Smooth muscle cell (in vitro differentiated cells): ENCODE results near the gene MYOT. TPM values are rescaled to one million over a fixed set of nuclear protein-coding genes. Genes with fewer than 3 reads are reported as not detected.

ENCODE experiments used
- DNase-seq: peaks from one replicate; lab custom pipeline; 2025; ENCODE audit not compliant: unreplicated experiment; lab: John Stamatoyannopoulos, UW
- H2AFZ ChIP-seq: fragments of 200-600 bp; sonication (generic); 2 replicates; pipeline ENCODE4 v1.6.0; 2016; ENCODE audit warnings: antibody characterized with exemption, low read depth, mild to moderate bottlenecking
- H3F3A ChIP-seq: fragments of 200-600 bp; sonication (generic); 2 replicates; pipeline ENCODE4 v1.6.0; 2017; ENCODE audit warnings: antibody characterized with exemption, low read depth
- H3K27ac ChIP-seq: fragments of 200-600 bp; sonication (generic); 2 replicates; pipeline ENCODE4 v1.5.1; 2016; ENCODE audit warnings: low read depth, mild to moderate bottlenecking
- H3K27me3 ChIP-seq: fragments of 200-600 bp; sonication (generic); 2 replicates; pipeline ENCODE4 v1.6.1; 2016; ENCODE audit warnings: low read depth, mild to moderate bottlenecking
- H3K36me3 ChIP-seq: fragments of 200-600 bp; sonication (generic); 2 replicates; pipeline ENCODE4 v1.5.1; 2016; ENCODE audit warnings: low read depth
- H3K4me1 ChIP-seq: fragments of 200-600 bp; sonication (generic); 2 replicates; pipeline ENCODE4 v1.5.1; 2016; ENCODE audit warnings: low read depth
- H3K4me2 ChIP-seq: fragments of 200-600 bp; sonication (generic); 2 replicates; pipeline ENCODE4 v1.6.0; 2016; ENCODE audit warnings: mild to moderate bottlenecking
- H3K4me3 ChIP-seq: fragments of 200-600 bp; sonication (generic); 2 replicates; pipeline ENCODE4 v1.5.1; 2016; ENCODE audit warnings: mild to moderate bottlenecking
- H3K79me2 ChIP-seq: fragments of 200-600 bp; sonication (generic); 2 replicates; pipeline ENCODE4 v1.6.0; 2016; ENCODE audit warnings: low read depth, mild to moderate bottlenecking
- H3K9ac ChIP-seq: fragments of 200-600 bp; sonication (generic); 2 replicates; pipeline ENCODE4 v1.6.0; 2016; ENCODE audit warnings: low read depth
- H3K9me3 ChIP-seq: fragments of 200-600 bp; sonication (generic); replicated peaks from 2 replicates; pipeline ENCODE4 v1.5.1; 2016; ENCODE audit warnings: low read depth
- H4K20me1 ChIP-seq: fragments of 200-600 bp; sonication (generic); 2 replicates; pipeline ENCODE4 v1.6.0; 2016; ENCODE audit warnings: low read depth
- WGBS: methylation state at CpG from one replicate; pipeline ENCODE4 v1.1.7; 2016; ENCODE audit warnings: low lambda C conversion rate; 5-methylcytosine and 5-hydroxymethylcytosine counted together
- polyA plus RNA-seq: library from polyadenylated mRNA; unstranded; fragments of >200 nt; fragmentation: Nextera tagmentation; extraction: Ambion mirVana; gene quantifications from 2 replicates; pipeline ENCODE4 v1.2.1, GENCODE V29; 2016
- total RNA-seq: library from RNA; depleted of rRNA; stranded (reverse); fragments of >200 nt; gene quantifications from 2 replicates; pipeline ENCODE4 v1.2.3, GENCODE V29; 2014
- TF ChIP-seq, protein P1 (sequence below): fragments of 200-600 bp; sonication (generic); IDR thresholded peaks from 2 replicates; pipeline ENCODE4 v1.5.1; 2017; ENCODE audit warnings: borderline replicate concordance, mild to moderate bottlenecking, antibody characterized with exemption; ENCODE audit not compliant: insufficient read depth, poor library complexity, severe bottlenecking

Gene MYOT
- total and polyA plus RNA-seq, 2 experiments from 2014 or later = 0.29 TPM; not detected in 1

DNA sequence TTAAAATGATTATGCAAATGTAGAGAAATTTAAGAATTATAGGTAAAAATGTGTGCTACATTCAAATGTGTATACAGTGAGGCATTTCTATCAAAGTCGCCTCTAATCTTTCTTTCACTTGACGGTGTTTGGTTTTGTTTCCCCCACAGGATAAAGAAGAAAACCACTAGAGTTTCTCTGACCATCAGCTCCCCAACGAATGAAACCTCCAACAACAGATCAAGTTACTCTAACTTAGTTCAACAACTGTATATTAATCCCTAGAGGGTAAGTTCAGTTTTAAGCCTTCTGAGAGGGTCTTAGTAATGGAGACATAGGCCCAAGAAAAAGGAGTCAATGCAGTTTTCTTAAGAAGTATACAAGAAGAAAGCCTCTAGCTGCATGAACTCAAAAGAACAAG lies 11.5 kb upstream of the MYOT start:
- no peaks in the 10 kb centered on the region for H3K36me3 ChIP-seq
- no peak overlapping the region for H3K9ac ChIP-seq
- no peak overlapping the region for H3K27ac ChIP-seq
- TF ChIP-seq, protein P1, sequence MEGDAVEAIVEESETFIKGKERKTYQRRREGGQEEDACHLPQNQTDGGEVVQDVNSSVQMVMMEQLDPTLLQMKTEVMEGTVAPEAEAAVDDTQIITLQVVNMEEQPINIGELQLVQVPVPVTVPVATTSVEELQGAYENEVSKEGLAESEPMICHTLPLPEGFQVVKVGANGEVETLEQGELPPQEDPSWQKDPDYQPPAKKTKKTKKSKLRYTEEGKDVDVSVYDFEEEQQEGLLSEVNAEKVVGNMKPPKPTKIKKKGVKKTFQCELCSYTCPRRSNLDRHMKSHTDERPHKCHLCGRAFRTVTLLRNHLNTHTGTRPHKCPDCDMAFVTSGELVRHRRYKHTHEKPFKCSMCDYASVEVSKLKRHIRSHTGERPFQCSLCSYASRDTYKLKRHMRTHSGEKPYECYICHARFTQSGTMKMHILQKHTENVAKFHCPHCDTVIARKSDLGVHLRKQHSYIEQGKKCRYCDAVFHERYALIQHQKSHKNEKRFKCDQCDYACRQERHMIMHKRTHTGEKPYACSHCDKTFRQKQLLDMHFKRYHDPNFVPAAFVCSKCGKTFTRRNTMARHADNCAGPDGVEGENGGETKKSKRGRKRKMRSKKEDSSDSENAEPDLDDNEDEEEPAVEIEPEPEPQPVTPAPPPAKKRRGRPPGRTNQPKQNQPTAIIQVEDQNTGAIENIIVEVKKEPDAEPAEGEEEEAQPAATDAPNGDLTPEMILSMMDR = no peak
- no peak overlapping the region for H3K4me2 ChIP-seq
- no peaks in the 10 kb centered on the region for H3K4me1 ChIP-seq
- H3K4me3 ChIP-seq = no peak overlapping the region
- H2AFZ ChIP-seq = no peak overlapping the region
- WGBS = 76% methylated on average over 3 of the region's 3 CpGs
- H3K27me3 ChIP-seq = no peaks in the 10 kb centered on the region
- H3K9me3 ChIP-seq = no peaks in the 10 kb centered on the region
- no peaks in the 10 kb centered on the region for H3F3A ChIP-seq
- no peak for DNase-seq
- H4K20me1 ChIP-seq = no peaks in the 10 kb centered on the region
- no peaks in the 10 kb centered on the region for H3K79me2 ChIP-seq

DNA sequence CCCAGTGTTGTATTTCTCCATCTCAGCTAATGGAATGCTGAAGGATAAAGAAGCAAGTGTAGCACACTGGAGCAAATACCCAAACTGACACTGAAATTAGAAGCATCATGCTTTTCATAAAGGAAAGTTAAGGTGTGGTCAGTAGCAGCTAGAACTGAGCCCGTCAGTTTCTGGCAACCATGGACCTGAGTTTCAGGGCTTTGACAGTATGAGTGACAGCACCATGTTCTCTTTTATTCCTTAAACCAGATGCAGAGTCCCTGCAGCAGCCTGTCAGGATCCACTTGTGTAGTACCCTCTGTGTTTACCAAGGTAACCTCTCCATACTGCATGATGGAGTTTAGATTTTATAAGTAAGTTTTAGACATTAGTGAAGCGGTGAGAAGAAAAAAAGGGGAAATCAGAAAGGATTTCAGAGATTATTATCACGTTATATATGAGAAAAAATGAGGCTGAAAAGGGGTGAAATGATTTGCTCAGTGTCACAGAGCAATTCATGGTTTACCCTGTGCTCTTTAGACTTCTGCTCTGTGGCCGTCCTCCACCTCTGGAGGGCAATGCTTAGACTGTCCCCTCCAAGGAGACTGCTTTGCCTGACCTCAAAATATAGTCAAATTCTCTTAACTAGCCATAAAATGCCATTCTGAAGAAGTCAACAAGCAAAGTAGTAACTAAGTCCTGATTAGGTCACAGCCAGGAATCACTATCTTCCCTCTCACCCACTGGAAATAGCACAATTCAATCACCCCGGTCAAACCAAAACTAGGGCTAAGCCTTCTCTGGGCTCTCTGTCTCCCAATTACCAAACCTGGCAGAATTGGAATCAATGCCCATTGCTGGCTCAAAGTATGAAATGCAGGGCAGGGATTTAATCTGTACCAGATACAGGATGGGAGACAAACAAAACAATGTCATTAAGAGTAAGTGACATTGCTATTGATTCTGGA lies 10.5 kb upstream of the MYOT start:
- DNase-seq = no peak
- H3K36me3 ChIP-seq = no peaks in the 10 kb centered on the region
- H3K27me3 ChIP-seq = no peaks in the 10 kb centered on the region
- H3K27ac ChIP-seq = no peak overlapping the region
- no peaks in the 10 kb centered on the region for H3K4me1 ChIP-seq
- H3K4me2 ChIP-seq = no peak overlapping the region
- H2AFZ ChIP-seq = no peak overlapping the region
- no peak overlapping the region for H3K9ac ChIP-seq
- no peaks in the 10 kb centered on the region for H3K79me2 ChIP-seq
- H3F3A ChIP-seq = no peaks in the 10 kb centered on the region
- TF ChIP-seq, protein P1 = no peak
- no peak overlapping the region for H3K4me3 ChIP-seq
- no peaks in the 10 kb centered on the region for H3K9me3 ChIP-seq
- no peaks in the 10 kb centered on the region for H4K20me1 ChIP-seq
- 84% methylated on average over 5 of the region's 5 CpGs for WGBS

DNA sequence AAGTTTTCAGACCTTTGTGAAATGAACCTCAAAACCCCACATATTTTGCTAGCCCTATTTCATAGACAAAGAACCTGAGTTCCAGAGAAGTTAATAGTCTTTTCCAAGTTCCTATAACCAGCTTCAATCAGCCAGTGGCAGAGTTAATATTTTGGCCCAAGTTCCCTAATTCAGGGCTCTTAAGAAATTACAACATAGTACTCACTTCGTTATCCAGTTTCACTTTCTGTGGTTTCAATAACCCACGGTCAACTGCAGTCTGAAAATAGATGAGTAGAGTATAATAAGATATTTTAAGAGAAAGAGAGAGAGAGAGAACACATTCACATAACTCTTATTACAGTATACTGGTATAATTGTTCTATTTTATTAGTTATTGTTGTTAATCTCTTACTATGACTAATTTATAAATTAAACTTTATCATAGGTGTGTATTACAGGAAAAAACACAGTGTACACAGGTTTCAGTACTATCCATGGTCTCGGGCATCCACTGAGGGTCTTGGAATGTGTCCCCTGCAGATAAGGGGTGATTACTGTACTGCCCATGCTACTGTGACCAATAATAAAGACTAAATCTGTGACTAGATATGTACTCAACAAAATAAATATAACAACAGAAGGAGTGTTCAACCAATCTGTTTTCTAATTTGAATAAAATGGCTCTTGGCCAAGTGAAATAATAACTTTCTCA lies 9.3 kb upstream of the MYOT start:
- no peak for DNase-seq

More for the DNA sequence above, 9.3 kb upstream of the MYOT start:
- Histone ChIP-seq H4K20me1 (no peaks in the 10 kb centered on the region), H3K79me2 (no peaks in the 10 kb centered on the region), H3F3A (no peaks in the 10 kb centered on the region), H3K9ac (no peak overlapping the region), H3K27ac (no peak overlapping the region), H3K4me2 (no peak overlapping the region), H2AFZ (no peak overlapping the region), H3K4me1 (no peaks in the 10 kb centered on the region), H3K36me3 (no peaks in the 10 kb centered on the region), H3K27me3 (no peaks in the 10 kb centered on the region), H3K9me3 (no peaks in the 10 kb centered on the region), H3K4me3 (no peak overlapping the region)
- TF ChIP-seq, protein P1 = no peak
- 69% methylated on average over 3 of the region's 3 CpGs for WGBS
